PFSK-1 (cell line): ENCODE results near the gene ZNF497.

Experiments
- POLR2AphosphoS5 ChIP-seq: IDR thresholded peaks from 2 replicates; pipeline ENCODE4 v1.6.1; 2012; ENCODE audit warnings: low read depth, mild to moderate bottlenecking, control low read depth, low read length, moderate library complexity
- REST ChIP-seq, 2 experiments: IDR thresholded peaks; 2 replicates each; pipeline versions ENCODE4 v1.6.1 to v1.8.0; 2011 to 2012; ENCODE audit warnings: low read depth in 2 of 2, low read length in 2 of 2, control low read depth in 1 of 2, inconsistent platforms in 1 of 2, mild to moderate bottlenecking in 1 of 2, moderate library complexity in 1 of 2; ENCODE audit not compliant: insufficient read depth in 1 of 2
- SIN3A ChIP-seq: IDR thresholded peaks from 2 replicates; pipeline ENCODE4 v1.6.1; 2012; ENCODE audit warnings: mild to moderate bottlenecking, low read length, moderate library complexity, borderline replicate concordance; ENCODE audit not compliant: insufficient read depth
- TAF1 ChIP-seq: IDR thresholded peaks from 2 replicates; pipeline ENCODE4 v1.6.1; 2012; ENCODE audit warnings: low read length, control low read depth, borderline replicate concordance; ENCODE audit not compliant: insufficient read depth

DNA sequence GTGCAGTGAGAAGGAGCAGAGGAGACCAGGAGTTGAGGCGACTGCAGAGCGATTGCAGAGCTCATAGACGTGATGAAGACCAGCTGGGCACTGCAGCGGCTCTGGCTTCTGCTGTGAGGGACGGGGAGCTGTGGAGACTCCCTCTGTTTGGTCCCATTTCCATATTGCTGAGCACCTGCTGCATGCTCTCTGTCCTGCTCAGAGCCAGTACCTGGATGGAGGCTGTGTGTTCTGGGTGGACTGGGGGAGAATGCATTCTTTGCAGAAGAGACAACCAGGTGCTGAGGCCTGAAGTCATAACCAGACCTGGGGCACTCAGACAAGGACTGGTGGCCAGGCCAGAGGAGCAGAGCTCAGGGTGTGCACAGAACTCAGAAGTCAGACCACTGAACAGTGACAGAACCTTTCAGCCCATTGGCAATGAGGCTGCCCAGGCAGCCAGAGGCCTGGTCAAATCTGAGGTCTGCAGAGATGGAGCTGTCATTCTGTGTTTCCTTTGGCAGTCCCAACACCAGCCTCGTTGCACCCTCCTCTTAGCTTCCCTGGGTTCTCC is 8.0 kb downstream of the ZNF497 start:
- TF ChIP-seq POLR2AphosphoS5 (no peak), SIN3A (no peak), REST (IDR thresholded peaks at IDR 0.05; ENCODE audit: insufficient read depth in 1 of 2, low read depth in 2 of 2, low read length in 2 of 2) (no peak), TAF1 (no peak)
